Suprapubic skin (tissue), 4 donors: ENCODE results near the gene KLRC2. TPM values are rescaled to one million over a fixed set of nuclear protein-coding genes. Genes with fewer than 3 reads are reported as not detected.
"Not testable (repeated sequence)": the region's sequence is repeated elsewhere in the genome, so short reads cannot be mapped to it uniquely, and the experiment has no call there.

Experiments used
- DNase-seq, 2 donors: peaks; one replicate each; pipeline ENCODE4 v3.0.0-alpha.2; 2019; ENCODE audit warnings: low spot score in 2 of 2
- H3K27ac ChIP-seq: fragments of 200-600 bp; sonication (generic); one replicate; pipeline ENCODE4 v1.5.1; 2019
- H3K27me3 ChIP-seq: fragments of 200-600 bp; sonication (generic); one replicate; pipeline ENCODE4 v1.5.1; 2019
- H3K36me3 ChIP-seq: fragments of 200-600 bp; sonication (generic); one replicate; pipeline ENCODE4 v1.5.1; 2019
- H3K4me1 ChIP-seq: fragments of 200-600 bp; sonication (generic); one replicate; pipeline ENCODE4 v1.5.1; 2019
- H3K4me3 ChIP-seq: fragments of 200-600 bp; sonication (generic); one replicate; pipeline ENCODE4 v1.5.1; 2019; ENCODE audit warnings: mild to moderate bottlenecking
- H3K9me3 ChIP-seq: fragments of 200-600 bp; sonication (generic); one replicate; pipeline ENCODE4 v1.5.1; 2019
- EP300 ChIP-seq: sonication (generic); formaldehyde crosslinking; IDR thresholded peaks from one replicate; pipeline ENCODE4 v1.6.1; 2017; ENCODE audit warnings: antibody characterized with exemption
- POLR2A ChIP-seq, 2 donors: fragments of 450-650 bp; IDR thresholded peaks; one replicate each; pipeline ENCODE4 v1.6.1; 2017; ENCODE audit warnings: antibody characterized with exemption in 2 of 2, mild to moderate bottlenecking in 2 of 2, moderate library complexity in 2 of 2
- POLR2AphosphoS5 ChIP-seq, 3 donors: sonication (generic); formaldehyde crosslinking; IDR thresholded peaks; one replicate each; pipeline ENCODE4 v1.6.1; 2017; ENCODE audit warnings: antibody characterized with exemption in 3 of 3
- WGBS: methylation state at CpG from one replicate; pipeline ENCODE4 v1.1.5; 2018; 5-methylcytosine and 5-hydroxymethylcytosine counted together
- total RNA-seq, 4 donors: library from RNA; depleted of rRNA; stranded (reverse); fragments of >200 nt; gene quantifications; one replicate each; pipeline ENCODE4 v1.1.0, GENCODE V29; 2016
- TF ChIP-seq, protein P1 (sequence below), 2 donors: fragments of 200-600 bp in 1 of 2; fragments of 450-650 bp in 1 of 2; sonication (generic) in 1 of 2; IDR thresholded peaks; one replicate each; pipeline ENCODE4 v1.5.1; 2016 to 2019; ENCODE audit warnings: antibody characterized with exemption in 2 of 2, mild to moderate bottlenecking in 1 of 2, moderate library complexity in 1 of 2

Gene KLRC2
- total RNA-seq, result under 1 TPM in 1 of 4 donors, not detected in 3; 0.89 TPM

DNA sequence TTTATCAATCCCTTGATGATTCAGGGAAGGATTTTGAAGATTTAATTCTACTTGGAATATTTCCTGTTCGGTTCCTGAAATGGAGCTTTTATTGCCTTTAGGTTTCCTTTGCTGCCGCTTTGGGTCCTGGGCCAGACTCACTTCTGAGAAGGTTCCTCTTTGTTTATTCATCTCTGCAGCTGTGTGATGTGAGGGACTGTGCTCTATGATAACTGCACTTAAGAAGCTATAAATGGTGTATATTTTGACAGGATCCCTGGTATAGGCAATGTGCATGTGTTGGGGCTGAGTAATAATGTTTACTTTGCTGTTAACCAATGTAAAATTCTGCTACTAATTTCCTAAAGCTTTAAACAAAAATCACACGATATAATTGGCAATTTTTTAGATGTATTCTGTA is at the start of gene KLRC2:
Gene KLRC2 (minus strand): TSS at position 195 of the 400 bp plus-strand sequence. CDS start 24 bp downstream, at position 171.
- H3K27me3 ChIP-seq, H3K36me3 ChIP-seq, H3K4me3 ChIP-seq, H3K27ac ChIP-seq, H3K4me1 ChIP-seq, DNase-seq, H3K9me3 ChIP-seq: not testable (repeated sequence)
- WGBS, result 63% methylated on average over 3 of the region's 3 CpGs

GRCh38 chr12:10481901-10482300 is 46.1 kb upstream of the KLRC2 start:
- H3K27me3 ChIP-seq, H3K4me1 ChIP-seq, DNase-seq, H3K27ac ChIP-seq, H3K36me3 ChIP-seq, H3K4me3 ChIP-seq, H3K9me3 ChIP-seq: not testable (repeated sequence)
- 57% methylated on average over 1 of the region's 2 CpGs for WGBS

DNA sequence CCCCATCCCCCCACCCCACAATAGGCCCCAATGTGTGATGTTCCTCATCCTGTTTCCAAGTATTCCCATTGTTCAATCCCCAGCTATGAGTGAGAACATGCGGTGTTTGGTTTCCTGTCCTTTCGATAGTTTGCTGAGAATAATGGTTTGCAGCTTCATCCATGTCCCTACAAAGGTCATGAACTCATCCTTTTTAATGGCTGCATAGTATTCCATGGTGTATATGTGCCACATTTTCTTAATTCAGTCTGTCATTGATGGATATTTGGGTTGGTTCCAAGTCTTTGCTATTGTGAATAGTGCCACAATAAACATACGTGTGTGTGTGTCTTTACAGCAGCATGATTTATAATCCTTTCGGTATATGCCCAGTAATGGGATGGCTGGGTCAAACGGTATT is 37.0 kb upstream of the KLRC2 start:
- H3K36me3 ChIP-seq, DNase-seq: not testable (repeated sequence)
- 89% methylated on average over 5 of the region's 5 CpGs for WGBS

GRCh38 chr12:10469701-10470100 is 33.9 kb upstream of the KLRC2 start:
- H3K4me3 ChIP-seq, result no peak overlapping the region
- H3K27ac ChIP-seq, result no peak overlapping the region
- TF ChIP-seq, protein P1, sequence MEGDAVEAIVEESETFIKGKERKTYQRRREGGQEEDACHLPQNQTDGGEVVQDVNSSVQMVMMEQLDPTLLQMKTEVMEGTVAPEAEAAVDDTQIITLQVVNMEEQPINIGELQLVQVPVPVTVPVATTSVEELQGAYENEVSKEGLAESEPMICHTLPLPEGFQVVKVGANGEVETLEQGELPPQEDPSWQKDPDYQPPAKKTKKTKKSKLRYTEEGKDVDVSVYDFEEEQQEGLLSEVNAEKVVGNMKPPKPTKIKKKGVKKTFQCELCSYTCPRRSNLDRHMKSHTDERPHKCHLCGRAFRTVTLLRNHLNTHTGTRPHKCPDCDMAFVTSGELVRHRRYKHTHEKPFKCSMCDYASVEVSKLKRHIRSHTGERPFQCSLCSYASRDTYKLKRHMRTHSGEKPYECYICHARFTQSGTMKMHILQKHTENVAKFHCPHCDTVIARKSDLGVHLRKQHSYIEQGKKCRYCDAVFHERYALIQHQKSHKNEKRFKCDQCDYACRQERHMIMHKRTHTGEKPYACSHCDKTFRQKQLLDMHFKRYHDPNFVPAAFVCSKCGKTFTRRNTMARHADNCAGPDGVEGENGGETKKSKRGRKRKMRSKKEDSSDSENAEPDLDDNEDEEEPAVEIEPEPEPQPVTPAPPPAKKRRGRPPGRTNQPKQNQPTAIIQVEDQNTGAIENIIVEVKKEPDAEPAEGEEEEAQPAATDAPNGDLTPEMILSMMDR (IDR thresholded peaks at IDR 0.05), result no peak
- TF ChIP-seq POLR2AphosphoS5 (IDR thresholded peaks at IDR 0.05) (no peak), EP300 (no peak), POLR2A (IDR thresholded peaks at IDR 0.05) (no peak)
- no peak for DNase-seq
- no peaks in the 10 kb centered on the region for H3K4me1 ChIP-seq
- no peaks in the 10 kb centered on the region for H3K9me3 ChIP-seq
- 92% methylated on average over 1 of the region's 1 CpG for WGBS
- H3K27me3 ChIP-seq, result no peaks in the 10 kb centered on the region
- H3K36me3 ChIP-seq, result no peaks in the 10 kb centered on the region

More for the DNA sequence above, 37.0 kb upstream of the KLRC2 start:
- not testable (repeated sequence) for H3K27me3 ChIP-seq, H3K4me1 ChIP-seq, H3K9me3 ChIP-seq, H3K27ac ChIP-seq, H3K4me3 ChIP-seq

GRCh38 chr12:10466311-10466710 is 30.5 kb upstream of the KLRC2 start:
- Histone ChIP-seq H3K36me3 (no peaks in the 10 kb centered on the region), H3K27me3 (no peaks in the 10 kb centered on the region), H3K4me3 (no peak overlapping the region), H3K9me3 (no peaks in the 10 kb centered on the region), H3K4me1 (no peaks in the 10 kb centered on the region), H3K27ac (no peak overlapping the region)
- no peak for DNase-seq
- no peak for TF ChIP-seq POLR2AphosphoS5 (IDR thresholded peaks at IDR 0.05)
- WGBS, result 95% methylated on average over 4 of the region's 4 CpGs

DNA sequence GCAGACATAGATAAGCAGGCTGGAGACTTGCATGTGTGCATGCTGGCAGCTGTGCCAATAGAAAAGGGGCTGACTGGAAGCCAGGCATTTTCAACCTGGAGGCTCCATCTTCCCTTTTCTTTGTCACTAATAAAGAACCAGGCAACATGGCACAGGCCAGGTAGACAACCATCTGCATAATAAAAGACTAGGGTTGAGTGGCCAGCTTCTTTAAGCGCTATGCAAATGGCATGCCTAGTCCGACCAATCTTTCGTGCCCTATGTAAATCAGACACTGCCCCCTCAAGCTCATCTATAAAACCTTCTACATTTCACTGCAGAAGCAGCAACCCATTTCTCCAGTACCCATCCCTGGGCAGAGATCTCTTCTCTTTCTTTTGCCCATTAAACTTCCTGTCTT is 21.9 kb upstream of the KLRC2 start:
- no peak for DNase-seq
- TF ChIP-seq EP300, result no peak
- TF ChIP-seq, protein P1 (IDR thresholded peaks at IDR 0.05), result no peak
- TF ChIP-seq POLR2AphosphoS5 (IDR thresholded peaks at IDR 0.05), result no peak
- TF ChIP-seq POLR2A (IDR thresholded peaks at IDR 0.05), result no peak
- WGBS, result 88% methylated on average over 3 of the region's 3 CpGs
- Histone ChIP-seq H3K27me3 (no peaks in the 10 kb centered on the region), H3K4me3 (no peak overlapping the region), H3K4me1 (no peaks in the 10 kb centered on the region), H3K9me3 (peaks cover 16% of the 10 kb centered on the region), H3K36me3 (no peaks in the 10 kb centered on the region), H3K27ac (no peak overlapping the region)

DNA sequence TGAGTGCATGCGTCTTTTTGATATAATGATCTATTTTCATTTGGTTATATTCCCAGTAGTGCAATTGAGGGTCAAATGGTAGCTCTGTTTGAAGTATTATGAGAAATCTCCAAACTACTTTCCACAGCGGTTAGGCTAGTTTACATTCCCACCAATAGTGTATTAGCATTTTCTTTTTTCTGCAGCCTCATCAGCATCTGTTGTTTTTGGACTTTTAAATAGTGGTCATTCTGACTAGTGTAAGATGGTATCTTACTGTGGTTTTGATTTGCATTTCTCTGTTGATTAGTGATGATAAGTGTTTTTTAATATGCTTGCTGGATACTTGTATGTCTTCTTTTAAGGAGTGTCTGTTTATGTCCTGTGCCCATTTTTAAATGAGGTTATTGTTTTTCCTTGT is 21.0 kb upstream of the KLRC2 start:
- no peak overlapping the region for H3K27ac ChIP-seq
- H3K4me1 ChIP-seq, result no peaks in the 10 kb centered on the region
- 97% methylated on average over 2 of the region's 2 CpGs for WGBS
- DNase-seq, result no peak
- H3K9me3 ChIP-seq, result peaks cover 16% of the 10 kb centered on the region
- TF ChIP-seq, protein P1 (IDR thresholded peaks at IDR 0.05), result no peak
- no peak for TF ChIP-seq EP300
- no peak for TF ChIP-seq POLR2A (IDR thresholded peaks at IDR 0.05)
- no peaks in the 10 kb centered on the region for H3K36me3 ChIP-seq
- no peak overlapping the region for H3K4me3 ChIP-seq
- H3K27me3 ChIP-seq, result no peaks in the 10 kb centered on the region
